SK-N-SH treated with all-trans-retinoic acid at 6 μM for 48 hours (cell line): ENCODE data around the gene EIF6.

Experiments used
- ATAC-seq: fragments of 200-7000 bp; cut with Tn5 transposase; 3 replicates; pipeline ENCODE4 v1.9.1; 2020; ENCODE audit warnings: mild to moderate bottlenecking, moderate library complexity
- BACH2 ChIP-seq: fragments of 250-450 bp; sonication (Bioruptor Pico); IDR thresholded peaks from 2 replicates; pipeline ENCODE4 v1.9.0; 2021; ENCODE audit warnings: mild to moderate bottlenecking, borderline replicate concordance
- CSDC2 ChIP-seq: fragments of 250-450 bp; sonication (Bioruptor Pico); IDR thresholded peaks from 2 replicates; pipeline ENCODE4 v1.5.0; 2020; ENCODE audit warnings: mild to moderate bottlenecking, moderate library complexity
- CSRNP3 ChIP-seq: fragments of 250-450 bp; sonication (Bioruptor Pico); IDR thresholded peaks from 2 replicates; pipeline ENCODE4 v1.5.1; 2021; ENCODE audit warnings: mild to moderate bottlenecking, moderate library complexity
- ESRRG ChIP-seq: fragments of 250-450 bp; sonication (Bioruptor Pico); IDR thresholded peaks from 2 replicates; pipeline ENCODE4 v1.6.1; 2021; ENCODE audit warnings: mild to moderate bottlenecking
- GLIS3 ChIP-seq: fragments of 250-450 bp; sonication (Bioruptor Pico); IDR thresholded peaks from 2 replicates; pipeline ENCODE4 v1.5.0; 2020; ENCODE audit warnings: mild to moderate bottlenecking, moderate library complexity
- ISL1 ChIP-seq: fragments of 250-450 bp; sonication (Bioruptor Pico); IDR thresholded peaks from 2 replicates; pipeline ENCODE4 v2.1.2; 2022; ENCODE audit warnings: mild to moderate bottlenecking, moderate library complexity
- OSR1 ChIP-seq: fragments of 250-450 bp; sonication (Bioruptor Pico); IDR thresholded peaks from 2 replicates; pipeline ENCODE4 v1.8.0; 2022; ENCODE audit warnings: moderate library complexity, mild to moderate bottlenecking, inconsistent platforms
- PATZ1 ChIP-seq: fragments of 250-450 bp; sonication (Bioruptor Pico); IDR thresholded peaks from 2 replicates; pipeline ENCODE4 v1.8.0; 2020; ENCODE audit warnings: mild to moderate bottlenecking, moderate library complexity, borderline replicate concordance
- POU6F1 ChIP-seq: fragments of 250-450 bp; sonication (Bioruptor Pico); IDR thresholded peaks from 2 replicates; pipeline ENCODE4 v1.8.0; 2021; ENCODE audit warnings: low read depth, mild to moderate bottlenecking, moderate library complexity, borderline replicate concordance
- PPARA ChIP-seq: fragments of 250-450 bp; sonication (Bioruptor Pico); IDR thresholded peaks from 2 replicates; pipeline ENCODE4 v1.5.0; 2020; ENCODE audit warnings: mild to moderate bottlenecking, borderline replicate concordance
- RARB ChIP-seq: fragments of 250-450 bp; sonication (Bioruptor Pico); IDR thresholded peaks from 2 replicates; pipeline ENCODE4 v1.8.0; 2021; ENCODE audit warnings: mild to moderate bottlenecking, moderate library complexity
- SNAI2 ChIP-seq: fragments of 250-450 bp; sonication (Bioruptor Pico); IDR thresholded peaks from 2 replicates; pipeline ENCODE4 v1.5.0; 2020; ENCODE audit warnings: mild to moderate bottlenecking, moderate library complexity
- TCF4 ChIP-seq: fragments of 250-450 bp; sonication (Bioruptor Pico); IDR thresholded peaks from 2 replicates; pipeline ENCODE4 v1.8.0; 2021; ENCODE audit warnings: mild to moderate bottlenecking, moderate library complexity, borderline replicate concordance
- TOX ChIP-seq: fragments of 250-450 bp; sonication (Bioruptor Pico); IDR thresholded peaks from 2 replicates; pipeline ENCODE4 v1.8.0; 2021; ENCODE audit warnings: mild to moderate bottlenecking, moderate library complexity, borderline replicate concordance
- ZC3H10 ChIP-seq: fragments of 250-450 bp; sonication (Bioruptor Pico); IDR thresholded peaks from 2 replicates; pipeline ENCODE4 v1.5.1; 2021; ENCODE audit warnings: mild to moderate bottlenecking, moderate library complexity
- ZFP3 ChIP-seq: fragments of 250-450 bp; sonication (Bioruptor Pico); IDR thresholded peaks from 2 replicates; pipeline ENCODE4 v1.5.0; 2020; ENCODE audit warnings: mild to moderate bottlenecking, moderate library complexity
- ZFP30 ChIP-seq: fragments of 450-650 bp; formaldehyde crosslinking; IDR thresholded peaks from 2 replicates; pipeline ENCODE4 v1.5.0; 2022; ENCODE audit warnings: mild to moderate bottlenecking, moderate library complexity
- ZNF565 ChIP-seq: fragments of 450-650 bp; formaldehyde crosslinking; conservative IDR thresholded peaks from 2 replicates; pipeline ENCODE4 v1.5.0; 2020; ENCODE audit warnings: low read depth, mild to moderate bottlenecking, moderate library complexity
- ZNF70 ChIP-seq: fragments of 450-650 bp; formaldehyde crosslinking; IDR thresholded peaks from 2 replicates; pipeline ENCODE4 v1.5.0; 2020; ENCODE audit warnings: mild to moderate bottlenecking, moderate library complexity
- ZNF8 ChIP-seq: fragments of 450-650 bp; formaldehyde crosslinking; IDR thresholded peaks from 2 replicates; pipeline ENCODE4 v1.5.0; 2020; ENCODE audit warnings: mild to moderate bottlenecking, moderate library complexity
- TF ChIP-seq, protein P1 (sequence below): fragments of 250-450 bp; sonication (Bioruptor Pico); IDR thresholded peaks from 2 replicates; pipeline ENCODE4 v1.5.1; 2020; ENCODE audit warnings: low read depth, mild to moderate bottlenecking, moderate library complexity

The EIF6 gene

DNA sequence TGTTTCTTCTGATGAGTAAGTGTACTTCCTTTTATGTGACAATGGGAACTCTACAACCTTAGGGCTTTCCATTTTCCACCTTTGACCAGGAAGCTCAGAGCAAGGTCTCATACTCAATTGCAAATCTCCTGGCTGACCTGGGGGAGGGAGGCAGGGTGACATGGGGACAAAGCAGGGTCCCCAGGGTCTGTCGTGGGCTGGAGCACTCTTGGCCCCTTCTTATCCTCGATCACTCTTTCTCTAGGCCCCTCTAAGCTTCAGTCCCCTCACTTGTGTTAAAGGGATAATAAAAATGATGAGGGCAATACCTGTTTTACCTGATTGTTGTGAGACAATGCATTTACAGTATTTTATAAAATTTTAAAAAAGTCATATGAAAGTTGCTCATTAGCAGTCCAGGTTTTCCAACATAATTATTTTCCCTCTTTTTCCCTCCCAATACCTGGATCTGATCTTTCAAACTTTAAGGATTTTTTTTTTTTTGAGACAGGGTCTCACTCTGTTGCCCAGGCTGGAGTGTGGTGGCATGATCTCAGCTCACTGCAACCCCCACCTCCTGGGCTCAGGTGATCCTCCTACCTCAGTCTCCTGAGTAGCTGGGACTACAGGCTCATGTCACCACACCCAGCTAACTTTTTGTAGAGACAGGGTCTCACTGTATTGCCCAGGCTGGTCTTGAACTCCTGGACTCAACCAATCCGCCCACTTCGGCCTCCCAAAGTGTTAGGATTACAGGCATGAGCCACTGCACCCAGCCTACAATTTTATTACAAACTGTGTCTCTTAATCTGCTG, 16.1 kb upstream of the EIF6 start:
- ATAC-seq: no peak
- TF ChIP-seq ESRRG (CRISPR knock-in tag) (no peak), OSR1 (CRISPR knock-in tag) (no peak), TOX (CRISPR knock-in tag) (no peak), TCF4 (CRISPR knock-in tag) (no peak), SNAI2 (CRISPR knock-in tag) (no peak), BACH2 (CRISPR knock-in tag) (no peak), PPARA (CRISPR knock-in tag) (no peak), ZNF70 (CRISPR knock-in tag) (no peak), POU6F1 (CRISPR knock-in tag) (no peak), RARB (CRISPR knock-in tag) (no peak), ISL1 (no peak), GLIS3 (CRISPR knock-in tag) (no peak), ZNF8 (no peak), ZNF565 (CRISPR knock-in tag) (no peak)
- TF ChIP-seq, protein P1, sequence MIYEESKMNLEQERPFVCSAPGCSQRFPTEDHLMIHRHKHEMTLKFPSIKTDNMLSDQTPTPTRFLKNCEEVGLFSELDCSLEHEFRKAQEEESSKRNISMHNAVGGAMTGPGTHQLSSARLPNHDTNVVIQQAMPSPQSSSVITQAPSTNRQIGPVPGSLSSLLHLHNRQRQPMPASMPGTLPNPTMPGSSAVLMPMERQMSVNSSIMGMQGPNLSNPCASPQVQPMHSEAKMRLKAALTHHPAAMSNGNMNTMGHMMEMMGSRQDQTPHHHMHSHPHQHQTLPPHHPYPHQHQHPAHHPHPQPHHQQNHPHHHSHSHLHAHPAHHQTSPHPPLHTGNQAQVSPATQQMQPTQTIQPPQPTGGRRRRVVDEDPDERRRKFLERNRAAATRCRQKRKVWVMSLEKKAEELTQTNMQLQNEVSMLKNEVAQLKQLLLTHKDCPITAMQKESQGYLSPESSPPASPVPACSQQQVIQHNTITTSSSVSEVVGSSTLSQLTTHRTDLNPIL (CRISPR knock-in tag): no peak

- no peak for ATAC-seq
- TF ChIP-seq, protein P1 (CRISPR knock-in tag): no peak
- TF ChIP-seq BACH2 (CRISPR knock-in tag) (no peak), CSDC2 (CRISPR knock-in tag) (no peak), PATZ1 (CRISPR knock-in tag) (no peak), ZFP3 (CRISPR knock-in tag) (no peak), CSRNP3 (CRISPR knock-in tag) (no peak), TOX (CRISPR knock-in tag) (no peak), ZNF70 (CRISPR knock-in tag) (no peak), PPARA (CRISPR knock-in tag) (no peak), SNAI2 (CRISPR knock-in tag) (no peak), ISL1 (no peak), RARB (CRISPR knock-in tag) (no peak), ZNF8 (no peak), GLIS3 (CRISPR knock-in tag) (no peak), ZFP30 (CRISPR knock-in tag) (no peak), ZC3H10 (CRISPR knock-in tag) (no peak)
These were observed 15.2 kb upstream of the EIF6 start for GRCh38 chr20:35299780-35300179.

- TF ChIP-seq PPARA (CRISPR knock-in tag): no peak
- TF ChIP-seq RARB (CRISPR knock-in tag): no peak
- TF ChIP-seq ZC3H10 (CRISPR knock-in tag): no peak
- TF ChIP-seq, all 23 proteins: peak for 0
- no peak for ATAC-seq
These were observed 13.7 kb upstream of the EIF6 start for GRCh38 chr20:35298264-35298663.
